ENCODE results near the gene KIF6.

DNA sequence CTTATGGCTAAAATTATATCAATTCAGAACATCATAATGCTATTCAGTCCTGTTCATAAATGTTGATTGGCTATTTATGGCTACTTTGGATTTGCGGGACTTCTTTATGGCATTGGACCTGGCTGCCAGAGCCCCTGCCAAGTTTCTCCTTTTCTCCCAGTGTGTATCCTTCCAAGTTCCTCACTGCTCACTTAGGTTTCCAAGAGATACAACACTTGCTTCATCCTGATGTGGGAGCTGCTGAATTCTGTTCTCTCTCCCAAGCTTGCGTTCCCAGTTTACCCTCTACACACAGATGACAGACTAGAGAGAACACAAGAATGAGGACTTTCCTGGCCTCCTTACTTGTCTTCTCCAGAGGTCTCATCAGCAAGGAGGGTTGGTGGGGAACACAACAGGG is 48.6 kb upstream of the KIF6 start:
- TF ChIP-seq CTCF (IDR thresholded peaks at IDR 0.05): no peak
- no peak for TF ChIP-seq POLR2A (IDR thresholded peaks at IDR 0.05)
